IMR-90 (cell line): ENCODE measurements around the gene STAM2. TPM values are rescaled to one million over a fixed set of nuclear protein-coding genes. Genes with fewer than 3 reads are reported as not detected.

ENCODE experiments used
- ATAC-seq: fragments of 200-7000 bp; cut with Tn5 transposase; 2 replicates; pipeline ENCODE4 v1.9.1; 2020; ENCODE audit warnings: low read depth, mild to moderate bottlenecking, moderate library complexity
- BruUV-seq: library from RNA; stranded (reverse); fragments of 400-500 nt; replicated peaks from 2 replicates; lab custom pipeline; 2021; lab: Mats Ljungman, UMichigan
- CTCF ChIA-PET: fragments of 300-600 bp; formaldehyde crosslinking; extraction: SDS; loops from one replicate; lab custom pipeline; 2021; ENCODE audit warnings: antibody characterized with exemption; lab: Yijun Ruan, JAX
- POLR2A ChIA-PET: fragments of 300-600 bp; sonication (Branson Sonifier 250); formaldehyde crosslinking; loops from one replicate; lab custom pipeline; 2022; ENCODE audit warnings: antibody characterized with exemption; ENCODE audit not compliant: unreplicated experiment; lab: Charles Lee
- DNase-seq: peaks from one replicate; pipeline ENCODE4 v3.0.0; 2013
- H2AFZ ChIP-seq: replicated peaks from 2 replicates; pipeline ENCODE3; 2013; ENCODE audit warnings: low read length, mild to moderate bottlenecking; ENCODE audit not compliant: poor library complexity
- H2AK5ac ChIP-seq: 2 replicates; pipeline ENCODE4 v1.6.1; 2013; ENCODE audit warnings: low read depth, low read length, inconsistent platforms
- H2AK9ac ChIP-seq: replicated peaks from 2 replicates; pipeline ENCODE3; 2013; ENCODE audit warnings: mild to moderate bottlenecking, low read depth, low read length, moderate library complexity; ENCODE audit not compliant: poor library complexity
- H2BK120ac ChIP-seq: 2 replicates; pipeline ENCODE4 v1.6.1; 2013; ENCODE audit warnings: low read depth, low read length, inconsistent platforms
- H2BK15ac ChIP-seq: 3 replicates; pipeline ENCODE4 v1.6.1; 2013; ENCODE audit warnings: low read depth, low read length, inconsistent platforms
- H2BK20ac ChIP-seq: 2 replicates; pipeline ENCODE4 v1.6.1; 2013; ENCODE audit warnings: low read depth, mild to moderate bottlenecking, inconsistent platforms, low read length, moderate library complexity
- H2BK5ac ChIP-seq: 2 replicates; pipeline ENCODE4 v1.6.1; 2013; ENCODE audit warnings: mild to moderate bottlenecking, low read depth, low read length, inconsistent platforms; ENCODE audit not compliant: poor library complexity, severe bottlenecking
- H3K14ac ChIP-seq: replicated peaks from 2 replicates; pipeline ENCODE4 v1.6.1; 2013; ENCODE audit warnings: low read depth, low read length, inconsistent platforms
- H3K18ac ChIP-seq: 2 replicates; pipeline ENCODE4 v1.6.1; 2013; ENCODE audit warnings: low read depth, low read length, control low read depth
- H3K23ac ChIP-seq: 2 replicates; pipeline ENCODE4 v1.6.1; 2013; ENCODE audit warnings: low read depth, low read length, inconsistent platforms
- H3K27ac ChIP-seq: 2 replicates; pipeline ENCODE4 v1.5.1; 2013; ENCODE audit warnings: mild to moderate bottlenecking, control low read depth, low read length; ENCODE audit not compliant: insufficient read depth
- H3K27me3 ChIP-seq: 2 replicates; pipeline ENCODE4 v1.6.1; 2013; ENCODE audit warnings: low read length; ENCODE audit not compliant: control insufficient read depth, insufficient read depth
- H3K36me3 ChIP-seq: 2 replicates; pipeline ENCODE4 v1.6.1; 2013; ENCODE audit warnings: low read length, mixed read lengths; ENCODE audit not compliant: control insufficient read depth, insufficient read depth
- H3K4ac ChIP-seq: 2 replicates; pipeline ENCODE4 v1.6.1; 2013; ENCODE audit warnings: low read depth, low read length, inconsistent platforms
- H3K4me1 ChIP-seq: 2 replicates; pipeline ENCODE4 v1.6.1; 2013; ENCODE audit warnings: low read length, mixed read lengths; ENCODE audit not compliant: control insufficient read depth, insufficient read depth
- H3K4me2 ChIP-seq: 2 replicates; pipeline ENCODE4 v1.6.1; 2013; ENCODE audit warnings: low read depth, mild to moderate bottlenecking, control low read depth, low read length, moderate library complexity
- H3K4me3 ChIP-seq: 2 replicates; pipeline ENCODE4 v1.5.1; 2013; ENCODE audit warnings: low read depth, mild to moderate bottlenecking, control low read depth, low read length, moderate library complexity; ENCODE audit not compliant: insufficient read depth
- H3K56ac ChIP-seq: 2 replicates; pipeline ENCODE4 v1.6.1; 2013; ENCODE audit warnings: low read length, inconsistent platforms; ENCODE audit not compliant: insufficient read depth; ENCODE audit errors: extremely low read depth
- H3K79me1 ChIP-seq, 2 experiments: 2 replicates each; pipeline ENCODE4 v1.6.1; 2013; ENCODE audit warnings: low read length in 2 of 2, inconsistent platforms in 1 of 2, low read depth in 1 of 2
- H3K9ac ChIP-seq: 2 replicates; pipeline ENCODE4 v1.6.1; 2013; ENCODE audit warnings: low read depth, low read length, control low read depth
- H3K9me1 ChIP-seq: 2 replicates; pipeline ENCODE4 v1.6.1; 2013; ENCODE audit warnings: low read length, inconsistent platforms; ENCODE audit not compliant: insufficient read depth
- H3K9me3 ChIP-seq: 2 replicates; pipeline ENCODE4 v1.6.1; 2013; ENCODE audit warnings: low read length; ENCODE audit not compliant: control insufficient read depth, insufficient read depth
- H4K20me1 ChIP-seq: 2 replicates; pipeline ENCODE4 v1.6.1; 2013; ENCODE audit warnings: low read length, inconsistent platforms; ENCODE audit not compliant: insufficient read depth
- H4K5ac ChIP-seq: 2 replicates; pipeline ENCODE4 v1.6.1; 2013; ENCODE audit warnings: mild to moderate bottlenecking, low read depth, low read length, control low read depth
- H4K8ac ChIP-seq, 2 experiments: 2 replicates each; pipeline ENCODE4 v1.6.1; 2013; ENCODE audit warnings: low read depth in 2 of 2, low read length in 2 of 2, control low read depth in 1 of 2, inconsistent platforms in 1 of 2
- H4K91ac ChIP-seq: 2 replicates; pipeline ENCODE4 v1.6.1; 2013; ENCODE audit warnings: low read depth, low read length, inconsistent platforms; ENCODE audit not compliant: insufficient read depth
- CHD1 ChIP-seq: IDR thresholded peaks from 2 replicates; pipeline ENCODE4 v1.6.1; 2012; ENCODE audit warnings: low read depth, low read length, improper control_type of control experiment
- CTCF ChIP-seq: conservative IDR thresholded peaks from 2 replicates; pipeline ENCODE4 v1.5.1; 2012; ENCODE audit warnings: mild to moderate bottlenecking, low read depth, low read length, improper control_type of control experiment
- MAFK ChIP-seq: IDR thresholded peaks from 2 replicates; pipeline ENCODE4 v1.6.1; 2012; ENCODE audit warnings: low read depth, low read length, improper control_type of control experiment
- MAZ ChIP-seq: IDR thresholded peaks from 2 replicates; pipeline ENCODE4 v1.6.1; 2012; ENCODE audit warnings: low read depth, mild to moderate bottlenecking, low read length, improper control_type of control experiment, moderate library complexity, borderline replicate concordance
- MXI1 ChIP-seq: IDR thresholded peaks from 2 replicates; pipeline ENCODE4 v1.6.1; 2012; ENCODE audit warnings: low read depth, mild to moderate bottlenecking, low read length, moderate library complexity, borderline replicate concordance
- NFE2L2 ChIP-seq: fragments of 150-350 bp; IDR thresholded peaks from 2 replicates; pipeline ENCODE4 v1.6.1; 2016; ENCODE audit warnings: low read depth, mild to moderate bottlenecking, low read length
- POLR2A ChIP-seq: IDR thresholded peaks from 2 replicates; pipeline ENCODE4 v1.6.1; 2012; ENCODE audit warnings: mild to moderate bottlenecking, low read depth, low read length
- RFX5 ChIP-seq: IDR thresholded peaks from 2 replicates; pipeline ENCODE4 v1.8.0; 2012; ENCODE audit warnings: low read depth, mild to moderate bottlenecking, low read length, moderate library complexity
- SMC3 ChIP-seq: fragments of 150-350 bp; IDR thresholded peaks from 2 replicates; pipeline ENCODE4 v1.6.1; 2016; ENCODE audit warnings: low read depth, mild to moderate bottlenecking, antibody characterized with exemption, low read length, moderate library complexity
- WGBS, 2 experiments: methylation state at CpG; one replicate each; pipeline versions ENCODE4 v1.1.5 to v1.1.7; 2013; ENCODE audit warnings: missing lambda C conversion rate in 2 of 2; ENCODE audit not compliant: insufficient read length in 1 of 2; ENCODE audit errors: extremely low coverage in 2 of 2; 5-methylcytosine and 5-hydroxymethylcytosine counted together
- dilution Hi-C: fragments of 300-500 bp; cut with HindIII; formaldehyde crosslinking; loops from one replicate; pipeline ENCODE4 v1.14.3; 2018; ENCODE audit warnings: low sequenced_read_pairs; ENCODE audit not compliant: unreplicated experiment
- in situ Hi-C: fragments of 300-500 bp; cut with MboI; formaldehyde crosslinking; loops from 3 replicates; pipeline ENCODE4 v1.14.3; 2019; ENCODE audit warnings: low sequenced_read_pairs, inconsistent platforms, mixed read lengths
- intact Hi-C: fragments of 100-400 bp; cut with micrococcal nuclease; formaldehyde crosslinking; loops from 2 replicates; pipeline ENCODE4 v1.10.0; 2022
- polyA plus RNA-seq, 3 experiments: library from polyadenylated mRNA; depleted of rRNA; stranded (reverse); fragments of >200 nt; gene quantifications; 2 replicates each; pipeline ENCODE4 v1.2.3, GENCODE V29; 2012; ENCODE audit warnings: low replicate concordance in 1 of 3
- total RNA-seq: library from RNA; depleted of rRNA; stranded (reverse); fragments of >200 nt; gene quantifications from 2 replicates; pipeline ENCODE4 v1.2.3, GENCODE V29; 2012
- TF ChIP-seq, protein P1 (sequence below): fragments of 150-350 bp; IDR thresholded peaks from 2 replicates; pipeline ENCODE4 v1.6.1; 2016; ENCODE audit warnings: low read depth, mild to moderate bottlenecking, low read length, moderate library complexity, borderline replicate concordance

The STAM2 gene
- total and polyA plus RNA-seq, 2 of the 4 experiments (the other 2 are of a cell fraction), result 12.5 to 29.2 TPM

GRCh38 chr2:152084076-152084475, 91.5 kb downstream of the STAM2 start:
- Histone ChIP-seq H2BK120ac (no peak overlapping the region), H2AK9ac (no peak overlapping the region), H3K9me3 (0 out of 2 replicates have a peak, but pooled peaks cover 2% of the 10 kb centered on the region), H3K79me1 (no peaks in the 10 kb centered on the region), H3K18ac (no peak overlapping the region), H3K27me3 (peaks cover 7% of the 10 kb centered on the region), H3K4me2 (no peak overlapping the region), H3K4me3 (no peak overlapping the region), H2BK5ac (no peak overlapping the region), H2BK20ac (no peak overlapping the region), H2AK5ac (no peak overlapping the region), H3K27ac (no peak overlapping the region), H3K4me1 (no peaks in the 10 kb centered on the region), H4K8ac (no peak overlapping the region), H2BK15ac (no peak overlapping the region), H4K20me1 (no peaks in the 10 kb centered on the region), H4K91ac (no peak overlapping the region), H3K36me3 (no peaks in the 10 kb centered on the region), H3K4ac (no peak overlapping the region), H3K56ac (no peak overlapping the region), H3K23ac (no peak overlapping the region), H3K14ac (no peak overlapping the region), H3K9me1 (no peaks in the 10 kb centered on the region), H2AFZ (no peak overlapping the region), H4K5ac (no peak overlapping the region), H3K9ac (no peak overlapping the region)
- ATAC-seq, result no peak
- BruUV-seq, result no TSS peak
- intact Hi-C loops, result no loop called here
- dilution Hi-C loops, result no loop called here
- whole genome bisulfite sequencing, 2 experiments, result 60% methylated on average over 3 of the region's 6 CpGs; no CpG with 5 or more reads in 1 of the 2 experiments
- in situ Hi-C loops, result no loop called here
- TF ChIP-seq, protein P1, sequence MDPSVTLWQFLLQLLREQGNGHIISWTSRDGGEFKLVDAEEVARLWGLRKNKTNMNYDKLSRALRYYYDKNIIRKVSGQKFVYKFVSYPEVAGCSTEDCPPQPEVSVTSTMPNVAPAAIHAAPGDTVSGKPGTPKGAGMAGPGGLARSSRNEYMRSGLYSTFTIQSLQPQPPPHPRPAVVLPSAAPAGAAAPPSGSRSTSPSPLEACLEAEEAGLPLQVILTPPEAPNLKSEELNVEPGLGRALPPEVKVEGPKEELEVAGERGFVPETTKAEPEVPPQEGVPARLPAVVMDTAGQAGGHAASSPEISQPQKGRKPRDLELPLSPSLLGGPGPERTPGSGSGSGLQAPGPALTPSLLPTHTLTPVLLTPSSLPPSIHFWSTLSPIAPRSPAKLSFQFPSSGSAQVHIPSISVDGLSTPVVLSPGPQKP, result no peak
- TF ChIP-seq POLR2A (no peak), MXI1 (no peak), CTCF (no peak), RFX5 (no peak), MAFK (no peak), MAZ (no peak), CHD1 (no peak), NFE2L2 (no peak), SMC3 (no peak)
- ChIA-PET POLR2A (interaction anchor here (0.7 kb wide), 1 partner anchor 31 kb away, joined by 4 read pairs; no protein-coding TSS in a partner anchor), CTCF (no interaction called here)
- DNase-seq, result no peak
